Measurements from ENCODE around the gene KIF22.

KIF22 gene

DNA sequence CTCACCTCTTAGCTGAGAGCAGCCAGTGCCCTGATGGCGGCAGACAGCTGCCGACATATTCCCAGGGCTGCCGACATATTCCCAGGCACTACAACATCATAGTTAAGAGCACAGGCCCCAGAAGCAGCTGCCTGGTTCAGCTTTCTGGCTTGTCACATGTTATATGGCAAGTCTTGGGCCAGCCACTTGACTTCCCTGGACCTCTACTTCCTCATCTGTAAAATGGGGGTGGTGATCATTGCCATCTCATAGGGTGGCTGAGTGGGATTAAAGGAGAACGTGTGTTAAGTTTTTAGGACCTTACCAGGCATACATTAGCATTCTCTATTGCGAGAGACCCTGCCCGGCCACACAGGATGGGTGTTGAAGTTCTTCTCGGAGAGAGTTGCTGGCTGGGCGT, 53.4 kb downstream of the KIF22 start:
- no peak for DNase-seq

DNA sequence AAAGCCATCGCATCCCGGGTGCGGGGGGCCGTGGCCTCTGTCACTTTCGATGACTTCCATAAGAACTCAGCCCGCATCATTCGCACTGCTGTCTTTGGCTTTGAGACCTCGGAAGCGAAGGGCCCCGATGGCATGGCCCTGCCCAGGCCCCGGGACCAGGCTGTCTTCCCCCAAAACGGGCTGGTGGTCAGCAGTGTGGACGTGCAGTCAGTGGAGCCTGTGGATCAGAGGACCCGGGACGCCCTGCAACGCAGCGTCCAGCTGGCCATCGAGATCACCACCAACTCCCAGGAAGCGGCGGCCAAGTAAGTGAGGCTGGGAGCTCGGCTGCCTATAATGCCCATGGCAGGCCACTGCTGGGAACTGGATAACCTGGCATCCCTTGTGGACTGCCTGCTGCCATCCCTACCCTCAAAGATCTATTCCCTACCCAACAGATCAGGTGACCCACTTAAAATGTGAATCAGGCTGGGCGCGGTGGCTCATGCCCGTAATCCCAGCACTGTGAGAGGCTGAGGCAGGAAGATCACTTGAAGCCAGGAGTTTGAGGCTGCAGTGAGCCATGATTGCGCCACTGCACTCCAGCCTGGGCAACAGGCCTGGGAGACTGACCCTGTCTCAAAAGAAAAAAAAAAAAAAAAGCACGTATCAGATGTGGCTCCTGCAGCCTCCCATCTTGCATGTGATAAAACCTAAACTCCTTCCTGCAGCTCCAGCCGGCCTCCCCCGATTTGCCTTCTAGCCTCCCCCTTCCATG, 54.2 kb downstream of the KIF22 start:
- DNase-seq = no peak

DNA sequence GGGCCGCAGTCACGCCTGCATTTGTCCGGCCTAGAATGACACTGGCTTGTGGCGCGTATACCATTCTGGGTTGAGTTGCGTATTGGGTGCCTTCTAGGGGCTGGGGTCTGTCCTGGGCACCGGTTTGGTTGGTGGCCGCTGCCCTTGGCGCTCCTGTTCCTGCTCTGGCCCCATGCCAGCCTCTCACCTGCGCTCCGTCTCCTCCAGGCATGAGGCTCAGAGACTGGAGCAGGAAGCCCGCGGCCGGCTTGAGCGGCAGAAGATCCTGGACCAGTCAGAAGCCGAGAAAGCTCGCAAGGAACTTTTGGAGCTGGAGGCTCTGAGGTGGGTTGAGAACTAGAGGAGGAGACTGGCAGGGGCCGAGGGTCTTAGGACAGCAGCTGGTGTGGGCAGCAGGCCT, 55.1 kb downstream of the KIF22 start:
- no peak for DNase-seq

DNA sequence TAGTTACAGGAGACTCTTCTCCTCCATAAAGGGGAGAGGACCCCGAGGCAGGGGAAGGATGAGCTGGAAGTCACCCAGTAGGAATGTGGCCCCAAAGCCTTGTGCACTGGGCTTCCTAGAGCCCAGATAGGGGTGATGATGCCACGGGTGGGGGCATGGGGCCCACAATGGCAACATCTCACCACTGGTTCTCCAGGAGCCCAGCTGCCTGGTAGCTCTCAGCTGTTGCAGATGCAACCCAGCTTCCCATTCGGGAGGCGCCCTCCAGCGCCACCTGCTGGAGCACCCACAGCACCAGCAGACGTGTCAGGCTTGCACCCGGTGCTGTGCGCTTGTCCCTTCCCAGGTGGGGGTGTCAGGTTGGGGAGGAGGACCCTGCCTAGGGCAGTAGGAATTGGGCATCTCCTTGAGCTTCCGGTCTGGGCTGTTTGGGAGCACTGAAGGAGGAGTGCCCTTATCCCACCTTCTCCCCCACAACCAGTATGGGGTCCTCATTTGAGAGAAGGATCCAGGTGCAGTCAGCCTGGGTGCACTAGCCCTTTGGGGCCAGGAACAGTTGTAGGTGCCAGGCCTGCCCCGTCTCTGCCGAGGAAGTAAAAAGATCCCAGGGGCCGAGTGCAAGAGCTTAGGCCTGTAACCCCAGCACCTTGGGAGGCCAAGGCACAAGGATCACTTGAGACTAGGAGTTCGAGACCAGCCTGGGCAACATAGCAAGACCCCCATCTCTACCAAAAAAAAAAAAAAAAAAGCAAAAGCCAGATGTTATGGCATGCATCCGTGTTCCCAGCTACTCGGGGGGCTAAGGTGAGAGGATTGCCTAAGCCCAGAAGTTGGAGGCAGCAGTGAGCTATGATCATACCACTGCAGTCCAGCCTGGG, 58.1 kb downstream of the KIF22 start:
- peak; percentile 76 for DNase-seq

DNA sequence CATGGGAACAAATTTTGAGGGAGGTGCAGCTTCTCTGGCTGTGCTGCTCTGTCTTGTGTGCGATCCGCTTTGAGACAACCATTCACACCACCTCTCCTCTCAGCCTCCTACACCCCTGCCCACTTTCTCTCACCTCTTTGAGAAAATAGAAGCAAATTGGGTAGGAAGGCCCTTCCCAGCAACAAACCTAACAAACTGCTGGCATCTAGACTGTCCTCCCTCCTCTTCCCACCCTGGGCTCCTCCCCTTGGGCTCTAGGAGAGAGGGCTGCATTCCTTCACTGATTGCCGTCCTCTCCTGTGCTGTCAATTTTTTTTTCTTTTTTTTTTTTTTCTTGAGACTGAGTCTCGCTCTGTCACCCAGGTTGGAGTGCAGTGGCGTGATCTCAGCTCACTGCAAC, 59.0 kb downstream of the KIF22 start:
- DNase-seq = no peak

DNA sequence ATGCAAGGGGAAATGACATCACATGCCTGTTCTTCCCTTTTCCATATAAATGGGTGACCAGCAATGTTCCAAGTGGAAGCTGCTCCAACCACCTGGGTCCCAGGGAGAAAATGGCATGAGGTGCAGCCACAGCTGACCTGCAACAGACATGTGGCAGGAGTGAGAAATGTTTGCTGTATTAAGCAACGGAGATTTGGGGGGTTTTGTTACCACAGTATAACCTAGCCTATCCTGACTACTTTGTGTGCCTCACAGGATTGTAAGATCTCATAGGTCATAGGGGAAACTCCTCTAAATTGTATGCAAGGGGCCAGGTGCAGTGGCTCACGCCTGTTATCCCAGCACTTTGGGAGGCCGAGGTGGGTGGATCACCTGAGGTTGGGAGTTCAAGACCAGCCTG, 60.4 kb downstream of the KIF22 start:
- no peak for DNase-seq

DNA sequence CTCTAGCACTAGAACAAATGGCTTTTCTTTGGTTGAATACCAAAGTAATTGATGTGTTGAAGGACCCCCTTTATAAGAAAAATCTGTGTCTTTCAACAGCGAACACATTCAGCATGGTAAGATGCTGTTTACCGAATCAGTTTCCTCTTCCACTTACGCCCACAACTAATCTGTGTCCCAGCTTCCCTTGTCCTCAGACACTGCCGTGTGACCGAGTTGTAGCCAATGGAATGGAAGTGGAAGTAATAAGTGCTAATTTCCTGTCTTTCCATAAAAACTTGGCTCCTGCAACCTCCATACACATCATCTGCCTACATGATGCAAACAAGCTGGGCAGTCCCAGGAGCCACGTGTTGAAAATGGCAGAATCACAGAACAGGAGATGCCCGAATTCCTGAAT, 62.1 kb downstream of the KIF22 start:
- no peak for DNase-seq

DNA sequence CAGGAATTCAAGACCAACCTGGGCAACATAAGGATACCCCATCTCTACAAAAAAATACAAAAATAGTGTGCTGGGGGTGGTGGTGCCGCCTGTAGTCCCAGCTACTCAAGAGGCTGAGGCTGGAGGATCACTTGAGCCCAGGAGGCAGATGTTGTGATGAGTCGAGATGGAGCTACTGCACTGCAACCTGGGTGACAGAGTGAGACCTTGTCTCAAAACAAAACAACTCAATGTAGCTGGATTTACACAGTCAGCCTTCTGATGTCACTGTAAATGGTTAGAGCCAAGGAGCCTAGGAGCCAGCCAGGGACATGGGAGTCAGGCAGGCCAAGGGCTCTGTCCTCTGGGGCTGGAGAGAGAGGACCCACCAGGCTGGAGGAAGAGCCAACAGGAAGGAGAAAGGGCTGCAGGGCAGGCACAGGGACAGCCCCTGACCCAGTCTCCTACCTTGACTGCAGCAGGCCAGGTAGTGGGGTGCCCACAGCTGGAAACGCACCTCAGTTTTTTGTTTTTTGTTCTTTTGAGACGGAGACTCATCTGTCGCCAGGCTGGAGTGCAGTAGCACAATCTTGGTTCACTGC, 64.1 kb downstream of the KIF22 start:
- DNase-seq = no peak

Measured in activated CD4-positive, alpha-beta T cell treated with anti-CD3 and anti-CD28 coated beads for 1 hour (primary cell).